COLO829 (cell line): Measurements from ENCODE around the gene ABCA9.
"Not testable (repeated sequence)": the region's sequence is repeated elsewhere in the genome, so short reads cannot be mapped to it uniquely, and the experiment has no call there.

Experiments
- DNase-seq: peaks from one replicate; pipeline ENCODE4 v3.0.0; 2012; ENCODE audit warnings: low spot score

The ABCA9 gene, protein sequence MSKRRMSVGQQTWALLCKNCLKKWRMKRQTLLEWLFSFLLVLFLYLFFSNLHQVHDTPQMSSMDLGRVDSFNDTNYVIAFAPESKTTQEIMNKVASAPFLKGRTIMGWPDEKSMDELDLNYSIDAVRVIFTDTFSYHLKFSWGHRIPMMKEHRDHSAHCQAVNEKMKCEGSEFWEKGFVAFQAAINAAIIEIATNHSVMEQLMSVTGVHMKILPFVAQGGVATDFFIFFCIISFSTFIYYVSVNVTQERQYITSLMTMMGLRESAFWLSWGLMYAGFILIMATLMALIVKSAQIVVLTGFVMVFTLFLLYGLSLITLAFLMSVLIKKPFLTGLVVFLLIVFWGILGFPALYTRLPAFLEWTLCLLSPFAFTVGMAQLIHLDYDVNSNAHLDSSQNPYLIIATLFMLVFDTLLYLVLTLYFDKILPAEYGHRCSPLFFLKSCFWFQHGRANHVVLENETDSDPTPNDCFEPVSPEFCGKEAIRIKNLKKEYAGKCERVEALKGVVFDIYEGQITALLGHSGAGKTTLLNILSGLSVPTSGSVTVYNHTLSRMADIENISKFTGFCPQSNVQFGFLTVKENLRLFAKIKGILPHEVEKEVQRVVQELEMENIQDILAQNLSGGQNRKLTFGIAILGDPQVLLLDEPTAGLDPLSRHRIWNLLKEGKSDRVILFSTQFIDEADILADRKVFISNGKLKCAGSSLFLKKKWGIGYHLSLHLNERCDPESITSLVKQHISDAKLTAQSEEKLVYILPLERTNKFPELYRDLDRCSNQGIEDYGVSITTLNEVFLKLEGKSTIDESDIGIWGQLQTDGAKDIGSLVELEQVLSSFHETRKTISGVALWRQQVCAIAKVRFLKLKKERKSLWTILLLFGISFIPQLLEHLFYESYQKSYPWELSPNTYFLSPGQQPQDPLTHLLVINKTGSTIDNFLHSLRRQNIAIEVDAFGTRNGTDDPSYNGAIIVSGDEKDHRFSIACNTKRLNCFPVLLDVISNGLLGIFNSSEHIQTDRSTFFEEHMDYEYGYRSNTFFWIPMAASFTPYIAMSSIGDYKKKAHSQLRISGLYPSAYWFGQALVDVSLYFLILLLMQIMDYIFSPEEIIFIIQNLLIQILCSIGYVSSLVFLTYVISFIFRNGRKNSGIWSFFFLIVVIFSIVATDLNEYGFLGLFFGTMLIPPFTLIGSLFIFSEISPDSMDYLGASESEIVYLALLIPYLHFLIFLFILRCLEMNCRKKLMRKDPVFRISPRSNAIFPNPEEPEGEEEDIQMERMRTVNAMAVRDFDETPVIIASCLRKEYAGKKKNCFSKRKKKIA (N-terminal part only)

DNA sequence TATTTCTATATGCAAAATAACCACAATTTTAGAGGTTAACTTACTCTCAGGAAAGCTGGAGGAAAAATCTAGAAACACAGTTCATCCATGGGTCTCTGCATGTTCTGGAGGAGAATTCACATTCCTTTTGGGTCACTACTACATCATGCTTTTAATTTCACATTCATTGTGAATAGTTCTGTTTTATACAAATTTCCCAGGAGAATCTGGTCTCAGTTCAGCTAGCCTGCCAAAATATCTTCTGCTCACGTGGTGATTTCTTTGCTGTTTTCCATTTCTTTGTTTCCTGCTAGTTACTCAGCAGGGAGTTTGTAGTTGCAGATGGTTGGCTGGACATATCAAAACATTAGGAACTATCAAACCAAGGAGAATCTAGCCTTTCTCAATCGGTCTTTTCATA, at the start of gene ABCA9:
Gene ABCA9 (minus strand): TSS at position 106 of the 400 bp plus-strand sequence. CDS start 9,801 bp downstream, outside the sequence.
- peak; percentile 60 for DNase-seq

DNA sequence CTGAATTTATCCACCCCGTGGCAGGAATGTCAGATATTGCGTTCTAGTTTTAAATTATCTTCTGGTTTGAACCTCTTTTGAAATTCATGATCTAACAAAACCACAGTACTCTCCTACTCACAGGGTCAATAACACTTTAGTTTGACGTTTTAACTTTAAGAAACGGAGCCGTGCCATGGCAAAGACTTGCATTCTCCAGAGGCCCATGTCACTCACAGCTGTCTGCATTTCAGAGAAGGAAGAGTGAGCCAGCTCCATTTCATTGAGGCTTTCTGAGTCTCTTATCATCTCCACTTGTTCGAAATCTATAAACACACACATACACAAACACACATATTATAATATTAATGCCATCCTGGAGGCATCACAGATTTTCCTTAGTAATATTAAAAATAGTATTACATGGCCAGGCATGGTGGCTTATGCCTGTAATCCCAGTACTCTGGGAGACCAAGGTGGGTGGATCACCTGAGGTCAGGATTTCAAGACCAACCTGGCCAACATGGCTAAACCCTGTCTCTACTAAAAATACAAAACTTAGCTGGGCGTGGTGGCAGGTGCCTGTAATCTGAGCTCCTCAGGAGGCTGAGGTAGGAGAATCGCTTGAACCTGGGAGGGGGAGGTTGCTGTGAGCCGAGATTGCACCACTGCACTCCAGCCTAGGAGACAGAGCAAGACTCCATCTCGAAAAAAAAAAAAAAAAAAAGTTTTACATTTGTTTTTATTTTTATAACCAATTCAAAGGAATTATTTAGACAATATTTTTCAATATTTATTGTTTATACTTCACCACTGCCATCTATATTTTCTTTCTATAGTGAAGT, 45.4 kb upstream of the ABCA9 start:
- DNase-seq, result no peak

DNA sequence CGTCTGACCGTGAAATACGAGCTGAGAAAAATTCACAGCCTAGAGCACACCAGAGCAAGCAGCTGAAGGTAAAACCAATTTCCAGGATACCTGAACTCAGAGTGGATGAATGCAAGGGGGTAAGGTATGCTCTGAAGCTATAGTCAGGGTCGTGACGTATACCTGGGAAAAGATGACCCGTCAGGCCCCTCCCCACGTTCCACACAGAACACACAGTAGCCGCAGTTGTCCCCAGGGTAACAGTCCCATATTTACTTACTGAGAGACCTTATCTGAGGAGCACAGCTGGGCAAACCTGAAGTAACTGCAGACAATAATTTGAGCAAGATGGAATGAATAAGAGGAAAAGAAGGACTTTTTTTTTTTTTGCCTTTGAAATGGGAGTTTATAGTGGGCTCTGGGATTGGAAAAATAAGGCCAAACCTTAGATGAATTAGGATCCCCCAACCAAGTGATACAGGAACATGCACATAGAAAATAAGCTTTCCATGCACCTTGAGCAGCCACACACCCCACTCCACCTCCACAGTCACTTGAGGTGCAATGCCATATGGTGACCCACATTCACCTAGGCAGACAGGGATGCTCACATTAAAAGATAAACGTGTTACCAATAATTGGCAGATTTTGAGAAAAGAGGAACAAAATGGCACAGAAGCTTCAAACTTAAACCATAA, 43.0 kb upstream of the ABCA9 start:
- DNase-seq, result no peak

DNA sequence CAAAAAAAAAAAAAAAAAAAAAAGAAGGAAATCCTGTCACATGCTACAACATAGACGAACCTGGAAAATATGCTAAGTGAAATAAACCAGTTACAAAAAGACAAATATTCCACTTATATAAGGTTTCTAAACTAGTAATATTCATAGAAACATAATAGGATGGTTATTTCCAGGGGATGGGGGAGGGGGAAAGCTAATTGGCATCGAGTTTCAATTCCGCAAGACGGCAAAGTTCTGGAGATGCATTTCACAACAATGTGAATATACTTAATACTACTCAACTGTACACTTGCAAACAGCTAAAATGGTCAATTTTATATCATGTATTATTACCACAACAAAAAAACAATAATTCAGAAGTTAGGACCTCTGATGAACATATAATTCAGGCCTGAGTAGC, 37.9 kb upstream of the ABCA9 start:
- no peak for DNase-seq

DNA sequence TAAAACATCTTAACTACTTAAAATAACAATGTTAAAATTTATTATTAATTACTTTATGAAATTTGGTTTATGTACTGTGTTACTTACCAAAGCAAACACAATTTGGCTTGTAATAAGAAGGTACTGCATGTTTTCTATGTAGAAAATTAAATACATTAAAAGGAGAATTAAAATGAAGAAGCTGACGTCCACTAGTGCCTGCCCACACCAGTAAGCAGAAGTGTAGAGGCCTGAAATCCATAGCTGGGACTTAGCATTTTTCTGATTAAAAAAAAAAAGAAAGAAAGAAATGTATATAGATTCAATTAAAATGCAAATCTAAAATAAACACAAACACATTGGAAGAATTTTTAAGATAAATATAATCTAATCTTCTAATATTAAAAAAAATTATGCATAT, 35.8 kb upstream of the ABCA9 start:
- no peak for DNase-seq

DNA sequence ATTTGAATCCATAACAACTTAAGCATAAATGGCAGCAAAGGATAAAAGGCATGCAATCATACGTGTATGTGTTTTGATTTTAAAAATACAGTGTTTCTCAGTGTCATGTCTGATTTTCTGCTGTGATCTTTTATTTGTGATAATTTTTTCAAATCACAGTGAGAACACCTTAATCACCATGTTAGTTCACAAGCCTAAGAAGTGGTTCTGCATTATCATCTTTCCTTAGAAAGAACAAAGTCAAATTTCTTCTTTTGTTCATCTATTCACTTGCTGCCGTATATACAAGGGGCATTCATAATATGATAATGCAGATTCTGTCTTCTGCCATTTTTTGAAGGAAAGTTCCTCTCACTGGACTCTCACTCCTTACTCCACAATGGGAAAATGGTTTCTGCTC, 33.3 kb upstream of the ABCA9 start:
- DNase-seq, result no peak

DNA sequence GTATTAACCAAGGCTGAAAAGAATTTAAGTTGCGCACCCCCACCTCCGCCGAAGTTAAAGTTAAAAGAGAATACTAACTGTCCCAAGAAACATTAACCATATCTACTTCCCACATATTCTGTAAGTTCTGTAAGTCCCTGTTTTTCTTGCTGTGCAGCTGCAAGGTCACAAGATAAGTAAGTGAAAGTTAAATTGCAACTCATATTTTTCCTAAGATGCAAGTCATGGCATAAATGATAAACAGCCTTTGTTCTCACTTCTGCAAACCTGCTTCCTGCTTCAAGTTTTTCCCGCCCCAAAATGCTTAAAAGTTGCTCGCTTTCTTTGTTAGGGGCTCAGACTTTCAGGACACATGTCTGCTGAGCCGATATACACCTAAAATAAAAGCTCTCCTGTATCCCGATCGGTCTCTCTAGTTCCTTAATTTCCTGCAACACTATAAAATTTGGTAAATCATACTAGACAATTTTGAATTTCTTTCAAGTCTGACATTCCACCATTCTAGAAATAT, 32.6 kb upstream of the ABCA9 start:
- DNase-seq, result peak; percentile 14

DNA sequence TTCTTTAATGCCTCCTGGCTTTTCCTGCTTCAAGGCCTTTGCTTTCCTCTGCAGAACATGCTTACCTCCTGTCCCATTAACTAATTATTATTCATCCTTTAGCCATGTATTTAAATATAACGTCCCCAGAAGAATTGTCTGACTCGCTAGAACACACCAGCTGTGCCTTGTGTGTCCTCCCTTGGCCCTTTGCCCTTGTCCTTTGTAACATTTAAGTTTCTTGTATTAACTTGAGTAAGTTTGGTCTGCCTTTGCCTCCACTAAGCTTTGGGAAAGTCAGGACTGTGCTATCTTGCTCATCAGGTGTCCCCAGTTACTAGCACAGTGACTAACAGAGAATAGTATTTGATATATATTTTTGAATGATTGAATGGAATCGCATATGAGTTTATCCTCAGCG, 29.6 kb upstream of the ABCA9 start:
- DNase-seq, result no peak

DNA sequence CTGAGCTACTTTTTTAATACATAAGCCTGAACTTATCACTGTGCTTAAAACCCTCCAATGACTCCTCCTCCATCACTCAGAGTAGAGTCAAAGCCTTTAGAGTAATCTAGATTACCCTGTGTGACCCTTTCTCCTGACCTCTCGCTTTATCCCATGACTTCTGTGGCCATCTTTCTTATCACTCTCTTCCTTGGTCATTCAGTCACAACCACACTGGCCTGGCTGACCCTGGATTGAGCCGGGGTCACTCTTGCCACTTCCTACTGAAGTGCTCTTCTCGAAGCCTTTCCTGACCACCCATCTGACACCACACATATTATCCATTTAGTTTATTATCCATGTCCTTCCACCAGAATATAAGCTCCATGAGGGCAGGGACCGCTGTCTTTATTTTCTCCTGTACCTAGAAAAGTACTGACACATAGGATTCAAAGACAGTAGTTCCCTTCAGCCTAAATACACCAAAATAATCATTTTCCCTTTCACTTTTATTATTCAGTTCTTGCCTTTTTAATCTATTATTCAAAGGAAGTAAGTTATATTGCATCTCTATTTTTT, 28.0 kb upstream of the ABCA9 start:
- no peak for DNase-seq

DNA sequence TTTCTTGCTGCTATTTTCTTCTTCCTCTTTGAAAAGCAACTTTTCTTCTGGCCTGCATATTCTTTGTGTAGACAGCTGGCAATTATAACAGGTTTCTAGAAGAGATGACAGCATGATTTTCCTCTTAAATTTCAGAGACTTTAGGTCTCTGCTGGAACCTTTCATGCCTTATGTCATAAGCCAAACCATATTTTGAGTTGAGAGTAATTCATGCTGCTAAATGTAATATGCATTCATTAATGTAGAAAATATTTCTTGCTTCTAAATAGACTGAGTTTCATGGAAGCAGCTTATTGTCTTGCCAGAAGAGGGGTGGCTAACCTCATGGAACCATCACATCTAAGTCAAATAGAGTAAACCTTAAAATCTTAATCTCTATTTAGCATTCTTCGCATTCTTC, 25.9 kb upstream of the ABCA9 start:
- no peak for DNase-seq

DNA sequence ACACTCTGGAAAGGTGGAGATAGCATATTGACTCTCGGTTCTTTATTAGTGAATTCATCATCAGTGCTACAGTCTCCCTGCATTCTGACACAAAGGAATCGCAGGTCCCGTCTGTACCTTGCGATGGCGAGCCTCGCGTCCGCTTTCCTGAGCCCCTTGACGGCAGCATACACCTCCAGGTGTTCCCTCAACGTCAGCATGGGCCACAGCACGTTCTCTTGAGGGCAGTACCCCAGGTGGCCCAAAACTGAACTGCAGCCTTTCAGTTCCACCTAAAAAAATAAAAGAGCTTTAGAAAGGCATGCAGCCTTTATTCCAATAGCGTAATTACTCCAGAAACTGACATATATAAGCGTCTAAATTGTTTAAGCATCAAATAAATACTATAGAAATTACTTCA, 24.2 kb upstream of the ABCA9 start:
- DNase-seq, result no peak

DNA sequence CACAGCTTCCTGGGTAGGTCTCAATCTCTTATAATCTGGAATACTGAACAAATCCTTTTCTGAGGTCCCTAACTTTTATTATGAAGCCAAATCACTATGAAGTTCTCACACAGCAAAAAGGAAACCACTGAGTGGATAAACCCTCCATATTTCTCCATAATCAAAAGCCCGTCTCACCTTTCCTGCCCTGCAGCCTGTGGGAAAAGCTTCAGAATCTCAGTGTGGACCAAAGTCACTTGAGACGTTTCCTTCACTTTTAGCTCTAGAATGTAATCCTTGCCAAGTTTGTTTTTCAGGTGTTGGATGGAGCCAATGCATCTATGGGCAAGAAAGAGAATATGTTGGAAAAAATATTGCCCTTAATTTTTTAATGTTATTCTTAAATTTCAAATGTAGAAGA, 22.0 kb upstream of the ABCA9 start:
- DNase-seq, result no peak

DNA sequence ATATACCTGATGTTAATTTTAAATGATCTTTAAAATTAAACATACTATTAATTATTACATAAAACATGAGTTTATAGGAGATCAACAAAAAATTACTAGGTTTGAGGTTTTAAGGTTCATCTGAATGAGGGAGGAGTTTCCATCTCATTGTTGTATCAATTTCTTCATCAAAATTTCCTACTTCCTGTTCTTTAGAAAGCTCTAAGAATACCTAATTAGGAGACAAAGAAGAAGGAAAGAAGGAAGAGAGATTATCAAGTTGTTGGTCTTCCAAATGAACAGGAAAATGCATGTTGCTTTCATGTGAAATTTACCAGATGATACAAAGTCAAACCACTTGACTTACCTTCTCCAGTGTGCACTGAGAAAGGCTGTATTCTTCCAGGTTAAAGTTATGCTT, 18.1 kb upstream of the ABCA9 start:
- no peak for DNase-seq

DNA sequence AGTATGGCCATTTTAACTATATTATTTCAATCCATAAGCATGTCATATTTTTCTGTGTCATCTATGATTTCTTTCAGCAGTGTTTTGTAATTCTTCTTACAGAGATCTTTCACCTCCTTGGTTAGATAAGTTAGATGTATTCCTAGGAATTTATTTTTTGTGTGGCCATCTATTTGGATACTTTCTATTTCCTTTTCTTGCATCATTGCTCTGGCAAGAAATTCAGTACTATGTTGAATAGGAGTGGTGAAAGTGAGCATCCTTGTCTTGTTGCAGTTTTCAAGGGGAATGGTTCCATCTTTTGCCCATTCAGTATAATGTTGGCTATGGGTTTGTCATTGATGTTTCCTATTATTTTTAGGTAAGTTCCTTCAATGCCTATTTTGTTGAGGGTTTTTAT, 15.1 kb upstream of the ABCA9 start:
- DNase-seq, result no peak

DNA sequence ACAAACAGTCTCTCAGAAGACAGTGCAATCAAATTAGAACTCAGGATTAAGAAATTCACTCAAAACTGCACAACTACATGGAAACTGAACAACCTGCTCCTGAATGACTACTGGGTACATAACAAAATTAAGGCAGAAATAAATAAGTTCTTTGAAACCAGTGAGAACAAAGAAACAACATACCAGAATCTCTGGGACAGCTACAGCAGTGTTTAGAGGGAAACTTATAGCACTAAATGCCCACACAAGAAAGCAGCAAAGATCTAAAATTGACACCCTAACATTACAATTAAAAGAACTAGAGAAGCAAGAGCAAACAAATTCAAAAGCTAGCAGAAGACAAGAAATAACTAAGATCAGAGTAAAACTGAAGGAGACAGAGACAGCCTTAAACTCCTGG, 12.7 kb upstream of the ABCA9 start:
- not testable (repeated sequence) for DNase-seq

DNA sequence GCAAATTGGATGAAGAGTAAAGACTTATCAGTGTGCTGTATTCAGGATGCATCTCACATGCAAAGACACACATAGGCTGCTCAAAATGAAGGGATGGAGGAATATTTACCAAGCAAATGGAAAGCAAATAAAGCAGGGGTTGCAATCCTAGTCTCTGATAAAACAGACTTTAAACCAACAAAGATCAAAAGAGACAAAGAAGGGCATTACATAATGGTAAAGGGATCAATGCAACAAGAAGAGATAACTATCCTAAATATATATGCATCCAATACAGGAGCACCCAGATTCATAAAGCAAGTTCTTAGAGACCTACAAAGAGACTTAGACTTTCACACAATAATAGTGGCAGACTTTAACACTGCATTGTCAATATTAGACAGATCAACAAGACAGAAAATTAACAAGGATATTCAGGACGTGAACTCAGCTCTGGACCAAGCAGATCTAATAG, 12.1 kb upstream of the ABCA9 start:
- DNase-seq, result not testable (repeated sequence)

DNA sequence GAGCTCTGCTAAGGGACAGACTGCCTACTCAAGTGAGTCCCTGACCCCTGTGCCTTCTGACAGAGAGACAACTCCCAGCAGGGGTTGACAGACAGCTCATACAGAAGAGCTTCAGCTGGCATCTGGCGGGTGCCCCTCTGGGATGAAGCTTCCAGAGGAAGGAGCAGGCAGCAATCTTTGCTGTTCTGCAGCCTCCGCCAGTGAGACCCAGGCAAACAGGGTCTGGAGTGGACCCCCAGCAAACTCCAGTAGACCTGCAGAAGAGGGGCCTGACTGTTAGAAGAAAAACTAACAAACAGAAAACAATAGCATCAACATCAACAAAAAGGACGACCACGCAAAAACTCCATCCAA, 10.5 kb upstream of the ABCA9 start:
- DNase-seq, result not testable (repeated sequence)

DNA sequence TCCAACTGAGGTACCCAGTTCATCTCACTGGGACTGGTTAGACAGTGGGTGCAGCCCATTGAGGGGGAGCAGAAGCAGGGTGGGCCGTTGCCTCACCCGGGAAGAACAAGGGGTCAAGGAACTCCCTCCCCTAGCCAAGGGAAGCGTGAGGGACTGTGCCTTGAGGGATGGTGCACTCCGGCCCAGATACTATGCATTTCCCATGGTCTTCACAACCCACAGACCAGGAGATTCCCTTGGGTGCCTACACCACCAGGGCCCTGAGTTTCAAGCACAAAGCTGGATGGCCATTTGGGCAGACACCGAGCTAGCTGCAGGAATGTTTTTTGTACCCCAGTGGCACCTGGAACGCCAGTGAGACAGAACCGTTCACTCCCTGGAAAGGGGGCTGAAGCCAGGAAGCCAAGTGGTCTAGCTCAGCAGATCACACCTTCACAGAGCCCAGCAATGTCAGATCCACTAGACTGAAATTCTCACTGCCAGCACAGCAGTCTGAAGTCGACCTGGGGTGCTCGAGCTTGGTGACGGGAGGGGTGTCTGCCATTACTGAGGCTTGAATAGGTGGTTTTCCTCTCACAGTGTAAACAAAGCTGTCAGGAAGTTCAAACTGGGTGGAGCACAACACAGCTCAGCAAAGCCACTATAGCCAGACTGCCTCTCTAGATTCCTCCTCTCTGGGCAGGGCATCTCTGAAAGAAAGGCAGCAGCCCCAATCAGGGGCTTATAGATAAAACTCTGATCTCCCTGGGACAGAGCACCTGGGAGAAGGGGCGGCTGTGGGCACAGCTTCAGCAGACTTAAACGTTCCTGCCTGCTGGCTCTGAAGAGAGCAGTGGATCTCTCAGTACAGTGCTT, 9.9 kb upstream of the ABCA9 start:
- not testable (repeated sequence) for DNase-seq

DNA sequence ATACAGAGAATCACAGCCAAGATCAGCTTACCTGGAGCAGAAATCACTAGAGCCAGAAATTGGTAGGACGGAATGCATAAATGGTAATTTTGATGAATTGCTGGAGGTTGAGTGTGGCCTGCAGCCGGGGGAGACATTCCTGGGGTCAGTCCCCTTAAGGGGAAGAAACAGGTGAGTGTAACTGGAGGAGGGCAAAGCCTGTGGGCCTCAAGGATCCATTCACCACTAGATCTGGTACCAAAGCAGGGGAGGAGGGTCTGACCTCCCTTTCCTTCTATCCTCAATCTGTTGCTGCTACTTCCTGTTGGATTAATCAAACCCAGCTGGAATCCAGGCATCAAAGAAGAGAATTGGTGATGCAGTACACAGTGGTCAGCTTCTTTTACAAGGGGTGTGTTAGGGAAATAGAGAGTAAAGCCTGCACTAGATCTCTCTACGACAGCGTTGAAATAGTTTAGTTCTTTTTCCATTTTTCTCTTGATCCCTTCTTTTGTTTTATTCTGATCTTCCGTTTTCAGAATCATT, 8.6 kb upstream of the ABCA9 start:
- no peak for DNase-seq
